PC-9 (cell line): ENCODE data around the gene CHST11.

Source experiments
- EZH2 ChIP-seq: fragments of 200-600 bp; sonication (generic); IDR thresholded peaks from 2 replicates; pipeline ENCODE4 v1.8.0; 2017; ENCODE audit warnings: antibody characterized with exemption, low read depth
- TF ChIP-seq, protein P1 (sequence below): fragments of 200-600 bp; sonication (generic); conservative IDR thresholded peaks from 2 replicates; pipeline ENCODE4 v1.6.1; 2017; ENCODE audit warnings: mixed run types, antibody characterized with exemption, mild to moderate bottlenecking, moderate library complexity

DNA sequence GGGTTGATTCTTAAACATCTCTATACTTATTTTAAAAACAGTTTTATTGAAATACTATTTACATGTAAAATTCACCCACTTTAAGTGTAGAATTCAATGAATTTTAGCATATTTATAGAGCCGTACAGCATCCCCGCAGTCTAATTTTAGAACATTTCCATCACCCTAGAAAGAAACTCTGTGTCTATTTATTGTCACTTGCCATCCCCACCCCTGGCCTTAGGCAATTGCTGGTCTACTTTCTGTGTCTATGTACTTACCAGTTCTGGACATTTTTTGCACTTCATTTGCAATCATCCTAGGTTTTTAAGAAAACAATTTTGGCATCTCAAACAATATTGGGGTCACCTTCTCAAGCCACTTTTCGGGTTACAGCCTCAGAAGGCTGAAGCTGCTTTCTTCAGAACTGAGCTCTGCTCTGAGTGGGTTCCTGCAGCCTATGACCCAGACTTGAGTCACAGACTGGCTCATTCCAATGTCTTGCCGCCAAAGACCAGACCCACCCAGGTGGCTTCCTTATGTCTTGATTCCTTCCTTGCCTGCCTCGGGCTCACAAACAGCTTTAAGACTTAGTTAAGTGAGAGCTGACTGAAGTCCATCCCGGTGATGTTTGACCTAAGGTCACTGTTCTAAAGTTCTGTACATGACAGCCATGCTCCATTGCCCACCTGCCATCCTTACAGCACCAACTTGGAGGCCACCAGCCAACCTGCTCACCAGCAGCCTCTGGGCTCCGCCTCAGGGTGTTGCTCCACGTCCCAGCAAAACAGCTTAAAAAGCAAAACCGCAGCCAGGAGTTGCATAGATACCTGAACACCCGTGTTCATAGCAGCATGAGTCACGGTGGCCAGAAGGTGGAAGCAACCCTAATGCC lies 131.5 kb downstream of the CHST11 start:
- TF ChIP-seq, protein P1, sequence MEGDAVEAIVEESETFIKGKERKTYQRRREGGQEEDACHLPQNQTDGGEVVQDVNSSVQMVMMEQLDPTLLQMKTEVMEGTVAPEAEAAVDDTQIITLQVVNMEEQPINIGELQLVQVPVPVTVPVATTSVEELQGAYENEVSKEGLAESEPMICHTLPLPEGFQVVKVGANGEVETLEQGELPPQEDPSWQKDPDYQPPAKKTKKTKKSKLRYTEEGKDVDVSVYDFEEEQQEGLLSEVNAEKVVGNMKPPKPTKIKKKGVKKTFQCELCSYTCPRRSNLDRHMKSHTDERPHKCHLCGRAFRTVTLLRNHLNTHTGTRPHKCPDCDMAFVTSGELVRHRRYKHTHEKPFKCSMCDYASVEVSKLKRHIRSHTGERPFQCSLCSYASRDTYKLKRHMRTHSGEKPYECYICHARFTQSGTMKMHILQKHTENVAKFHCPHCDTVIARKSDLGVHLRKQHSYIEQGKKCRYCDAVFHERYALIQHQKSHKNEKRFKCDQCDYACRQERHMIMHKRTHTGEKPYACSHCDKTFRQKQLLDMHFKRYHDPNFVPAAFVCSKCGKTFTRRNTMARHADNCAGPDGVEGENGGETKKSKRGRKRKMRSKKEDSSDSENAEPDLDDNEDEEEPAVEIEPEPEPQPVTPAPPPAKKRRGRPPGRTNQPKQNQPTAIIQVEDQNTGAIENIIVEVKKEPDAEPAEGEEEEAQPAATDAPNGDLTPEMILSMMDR, result no peak
- TF ChIP-seq EZH2, result no peak
